GM23248 (cell line): ENCODE results near the gene TIGD2.

Source experiments
- EZH2 ChIP-seq: fragments of 200-600 bp; sonication (generic); IDR thresholded peaks from 2 replicates; pipeline ENCODE4 v1.6.1; 2018; ENCODE audit warnings: antibody characterized with exemption, mild to moderate bottlenecking; ENCODE audit not compliant: insufficient read depth, poor library complexity, severe bottlenecking
- EZH2phosphoT487 ChIP-seq: fragments of 200-600 bp; sonication (generic); IDR thresholded peaks from 2 replicates; pipeline ENCODE4 v1.6.1; 2018; ENCODE audit warnings: antibody characterized with exemption, moderate library complexity, mild to moderate bottlenecking, low read depth; ENCODE audit not compliant: insufficient read depth

DNA sequence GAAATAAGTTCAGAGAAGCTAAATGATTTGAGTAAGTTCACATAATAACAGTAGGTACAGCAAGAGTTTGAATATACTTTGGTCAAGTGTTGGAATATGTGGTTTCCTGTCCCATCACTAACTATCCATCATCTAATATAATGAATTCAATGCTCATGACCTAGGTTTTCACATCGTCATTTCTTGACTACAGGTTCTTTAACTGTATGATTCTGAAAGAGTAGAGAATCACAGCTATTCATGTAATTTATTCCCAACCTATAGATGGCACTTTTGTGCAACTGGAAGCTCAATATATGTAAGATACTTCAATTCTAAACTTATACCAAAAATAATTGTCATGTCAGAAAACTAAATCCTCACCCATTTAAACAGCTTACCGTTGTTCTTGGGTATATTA lies 53.1 kb downstream of the TIGD2 start:
- TF ChIP-seq EZH2, result no peak
- no peak for TF ChIP-seq EZH2phosphoT487
